K562 (cell line): ENCODE results near the gene MC1R. TPM values are rescaled to one million over a fixed set of nuclear protein-coding genes. Genes with fewer than 3 reads are reported as not detected.
"Not testable (repeated sequence)": the region's sequence is repeated elsewhere in the genome, so short reads cannot be mapped to it uniquely, and the experiment has no call there.

Experiments
- ATAC-seq: fragments of 200-7000 bp; cut with Tn5 transposase; 3 replicates; pipeline ENCODE4 v1.9.1; 2020; ENCODE audit warnings: moderate library complexity
- BruUV-seq: library from RNA; stranded (reverse); fragments of 400-500 nt; replicated peaks from 2 replicates; lab custom pipeline; 2021; lab: Mats Ljungman, UMichigan
- CTCF ChIA-PET: fragments of 300-600 bp; formaldehyde crosslinking; extraction: SDS; loops from one replicate; lab custom pipeline; 2021; ENCODE audit warnings: low intra/inter-chr PET ratio; lab: Yijun Ruan, JAX
- POLR2A ChIA-PET: fragments of 300-600, 350-650 bp; sonication (Branson Sonifier 250); formaldehyde crosslinking; extraction: SDS; loops from one replicate; lab custom pipeline; 2021; ENCODE audit warnings: antibody characterized with exemption, inconsistent platforms; lab: Yijun Ruan, JAX
- DNase-seq, 4 experiments: peaks; one replicate each; pipeline versions ENCODE4 v3.0.0 to v3.0.0-alpha.2; 2011 to 2018; ENCODE audit warnings: low spot score in 3 of 4, mixed read lengths in 3 of 4; ENCODE audit errors: extremely low read depth in 1 of 4
- FAIRE-seq: peaks from 2 replicates; lab custom pipeline; 2011; peaks lifted over from hg19 to GRCh38; lab: Jason Lieb, UNC
- H2AFZ ChIP-seq: 2 replicates; pipeline ENCODE4 v1.6.0; 2011; ENCODE audit warnings: low read depth, low read length, control low read depth, inconsistent platforms
- H3K27ac ChIP-seq: fragments of 200-600 bp; 3 replicates; pipeline ENCODE4 v1.8.0; 2011; ENCODE audit warnings: low read depth, mild to moderate bottlenecking, control low read depth, inconsistent platforms, low read length, moderate library complexity, mixed read lengths; ENCODE audit errors: extremely low read depth
- H3K27me3 ChIP-seq, 2 experiments: fragments of 300-600 bp in 1 of 2; 2 replicates in 1 of 2; 3 replicates in 1 of 2; pipeline versions ENCODE4 v1.6.0 to v1.8.0; 2011; ENCODE audit warnings: inconsistent platforms in 2 of 2, low read length in 2 of 2, mild to moderate bottlenecking in 1 of 2, mixed read lengths in 1 of 2, moderate library complexity in 1 of 2; ENCODE audit not compliant: control insufficient read depth in 2 of 2, insufficient read depth in 2 of 2
- H3K36me3 ChIP-seq: fragments of 300-600 bp; 3 replicates; pipeline ENCODE4 v1.8.0; 2011; ENCODE audit warnings: mild to moderate bottlenecking, low read length, inconsistent platforms; ENCODE audit not compliant: control insufficient read depth, insufficient read depth
- H3K4me1 ChIP-seq, 2 experiments: fragments of 200-600 bp in 1 of 2; replicated peaks in 1 of 2; 2 replicates in 1 of 2; 3 replicates in 1 of 2; pipeline versions ENCODE4 v1.5.1 to v1.8.0; 2011; ENCODE audit warnings: inconsistent platforms in 2 of 2, low read length in 2 of 2, mild to moderate bottlenecking in 1 of 2, mixed read lengths in 1 of 2, moderate library complexity in 1 of 2; ENCODE audit not compliant: control insufficient read depth in 2 of 2, insufficient read depth in 2 of 2
- H3K4me2 ChIP-seq: 2 replicates; pipeline ENCODE4 v1.6.1; 2011; ENCODE audit warnings: low read length, control low read depth, inconsistent platforms, mixed read lengths; ENCODE audit not compliant: insufficient read depth
- H3K4me3 ChIP-seq: fragments of 200-600 bp; sonication (generic), shearing (Covaris generic); 2 replicates; pipeline ENCODE4 v1.5.1; 2016; ENCODE audit warnings: control low read depth, inconsistent platforms
- H3K79me2 ChIP-seq: fragments of 200-600 bp; 3 replicates; pipeline ENCODE4 v1.8.0; 2011; ENCODE audit warnings: low read length, inconsistent platforms; ENCODE audit not compliant: control insufficient read depth, insufficient read depth
- H3K9ac ChIP-seq, 2 experiments: 2 replicates each; pipeline versions ENCODE4 v1.6.0 to v1.6.1; 2011; ENCODE audit warnings: low read depth in 2 of 2, low read length in 2 of 2, control low read depth in 1 of 2, inconsistent platforms in 1 of 2, mild to moderate bottlenecking in 1 of 2, mixed read lengths in 1 of 2; ENCODE audit not compliant: insufficient read depth in 1 of 2
- H3K9me1 ChIP-seq: one replicate; pipeline ENCODE4 v1.6.0; 2011; ENCODE audit warnings: inconsistent platforms, mild to moderate bottlenecking, low read length, moderate library complexity; ENCODE audit not compliant: control insufficient read depth, insufficient read depth
- H3K9me3 ChIP-seq: replicated peaks from 2 replicates; pipeline ENCODE4 v1.5.1; 2011; ENCODE audit warnings: low read depth, low read length, inconsistent platforms; ENCODE audit not compliant: control insufficient read depth, insufficient read depth
- H4K20me1 ChIP-seq: replicated peaks from 2 replicates; pipeline ENCODE4 v1.6.1; 2011; ENCODE audit warnings: low read length, inconsistent platforms, mixed read lengths; ENCODE audit not compliant: control insufficient read depth, insufficient read depth
- MCM5 ChIP-seq: fragments of 450-650 bp; IDR thresholded peaks from 2 replicates; pipeline ENCODE4 v1.6.1; 2016; ENCODE audit warnings: low read depth
- MED1 ChIP-seq: sonication (generic); formaldehyde crosslinking; IDR thresholded peaks from 2 replicates; pipeline ENCODE4 v1.8.1; 2023; ENCODE audit warnings: missing genetic modification reagents, borderline replicate concordance
- ZC3H8 ChIP-seq: fragments of 450-650 bp; IDR thresholded peaks from 2 replicates; pipeline ENCODE4 v1.6.1; 2017
- ZNF124 ChIP-seq: sonication (generic); formaldehyde crosslinking; IDR thresholded peaks from 2 replicates; pipeline ENCODE4 v1.8.1; 2022; ENCODE audit warnings: missing genetic modification reagents
- WGBS: fragments of 100-300 bp; shearing (Covaris generic); methylation state at CpG from one replicate; pipeline ENCODE4 v1.1.6; 2016; ENCODE audit warnings: low coverage, mixed read lengths; ENCODE audit not compliant: insufficient coverage; ENCODE audit errors: missing lambda C conversion rate; 5-methylcytosine and 5-hydroxymethylcytosine counted together
- in situ Hi-C: fragments of 300-500 bp; cut with MboI; formaldehyde crosslinking; loops from 4 replicates; pipeline ENCODE4 v1.15.0; 2018; ENCODE audit warnings: inconsistent platforms, mixed read lengths
- intact Hi-C: fragments of 100-400 bp; cut with micrococcal nuclease; formaldehyde crosslinking; loops from 2 replicates; pipeline ENCODE4 v1.14.2; 2022
- polyA plus RNA-seq, 8 experiments: library from polyadenylated mRNA; depleted of rRNA in 4 of 8; stranded (reverse) in 5 of 8; unstranded in 3 of 8; fragments of >200 nt; fragmentation: Nextera tagmentation in 2 of 8; fragmentation: Illumina TruSeq in 1 of 8; extraction: Ambion mirVana in 2 of 8; extraction: Trizol in 1 of 8; gene quantifications; 2 replicates each; pipeline versions ENCODE4 v1.2.1 to v1.2.3, GENCODE V29; 2011 to 2014; ENCODE audit warnings: inconsistent platforms in 1 of 8, missing spikeins in 1 of 8
- total RNA-seq, 7 experiments: library from RNA; depleted of rRNA in 6 of 7; stranded (reverse); fragments of >200 nt in 6 of 7; fragmentation: Illumina TruSeq in 2 of 7; extraction: Trizol in 2 of 7; gene quantifications; 2 replicates each; pipeline versions ENCODE4 v1.2.1 to v1.2.3, GENCODE V29; 2011 to 2021; ENCODE audit warnings: low replicate concordance in 1 of 7
- TF ChIP-seq, protein P1 (sequence below): fragments of 450-650 bp; IDR thresholded peaks from 2 replicates; pipeline ENCODE4 v1.6.1; 2017; ENCODE audit warnings: antibody characterized with exemption, mild to moderate bottlenecking
- TF ChIP-seq, protein P2 (sequence below): fragments of 250-450 bp; sonication (Bioruptor Pico); IDR thresholded peaks from 2 replicates; pipeline ENCODE4 v1.8.0; 2022; ENCODE audit warnings: inconsistent platforms
- TF ChIP-seq, protein P3 (sequence below): fragments of 200-800 bp; sonication (Bioruptor generic); IDR thresholded peaks from 2 replicates; pipeline ENCODE4 v1.6.1; 2017; ENCODE audit warnings: missing genetic modification characterization, missing compliant biosample characterization

MC1R gene
- total and polyA plus RNA-seq, 9 of the 15 experiments (the other 6 are each of a cell fraction or from before 2014, with no cell fraction given), result 0.14 to 5.3 (median 2.5) TPM; not detected in 1

DNA sequence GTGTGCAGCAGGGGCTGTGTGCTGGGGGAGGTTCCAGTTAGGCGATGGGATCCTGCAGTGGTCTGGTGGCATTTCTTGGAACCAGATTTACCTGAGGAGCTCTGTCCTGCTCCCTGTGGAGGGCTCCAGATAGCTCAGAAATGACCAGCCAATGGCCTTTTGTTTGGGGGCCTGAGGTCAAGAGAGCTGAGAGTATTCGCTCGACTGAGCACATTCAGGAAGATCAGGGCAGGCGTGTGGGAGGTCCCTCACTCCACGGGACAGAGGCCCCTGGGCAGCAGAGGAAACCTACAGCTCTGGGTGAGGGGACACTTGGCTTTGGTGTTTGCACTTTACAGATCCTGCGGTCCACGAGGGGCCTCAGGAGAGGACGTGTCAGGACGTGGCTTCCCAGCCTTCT lies 48.1 kb downstream of the MC1R start:
- Histone ChIP-seq H3K4me3 (no peak overlapping the region), H3K4me1 (peaks cover 14 to 39% of the 10 kb centered on the region in 2 experiments; a peak in 4 of 5 replicates), H3K4me2 (no peak overlapping the region), H3K9me3 (no peaks in the 10 kb centered on the region), H4K20me1 (peaks cover 12% of the 10 kb centered on the region; the same call in 1 of the 2 replicates), H3K27ac (no peak overlapping the region), H2AFZ (no peak overlapping the region), H3K9me1 (no peaks in the 10 kb centered on the region), H3K9ac (no peak overlapping the region), H3K27me3 (no peaks in the 10 kb centered on the region), H3K36me3 (peaks cover 36% of the 10 kb centered on the region; the same call in 2 of the 3 replicates), H3K79me2 (peaks cover 25% of the 10 kb centered on the region)
- in situ Hi-C loops, result no loop called here
- ATAC-seq (no peak), FAIRE-seq (no peak), DNase-seq (no peak)
- ChIA-PET POLR2A (interaction anchor here (0.6 to 2.5 kb wide), 3 partner anchors 11 to 128 kb away, joined by 3 to 11 read pairs (median 3); no protein-coding TSS in a partner anchor), CTCF (no interaction called here)
- intact Hi-C loops, result no loop called here
- no TSS peak for BruUV-seq
- 63% methylated on average over 9 of the region's 9 CpGs for WGBS
- TF ChIP-seq, protein P1, sequence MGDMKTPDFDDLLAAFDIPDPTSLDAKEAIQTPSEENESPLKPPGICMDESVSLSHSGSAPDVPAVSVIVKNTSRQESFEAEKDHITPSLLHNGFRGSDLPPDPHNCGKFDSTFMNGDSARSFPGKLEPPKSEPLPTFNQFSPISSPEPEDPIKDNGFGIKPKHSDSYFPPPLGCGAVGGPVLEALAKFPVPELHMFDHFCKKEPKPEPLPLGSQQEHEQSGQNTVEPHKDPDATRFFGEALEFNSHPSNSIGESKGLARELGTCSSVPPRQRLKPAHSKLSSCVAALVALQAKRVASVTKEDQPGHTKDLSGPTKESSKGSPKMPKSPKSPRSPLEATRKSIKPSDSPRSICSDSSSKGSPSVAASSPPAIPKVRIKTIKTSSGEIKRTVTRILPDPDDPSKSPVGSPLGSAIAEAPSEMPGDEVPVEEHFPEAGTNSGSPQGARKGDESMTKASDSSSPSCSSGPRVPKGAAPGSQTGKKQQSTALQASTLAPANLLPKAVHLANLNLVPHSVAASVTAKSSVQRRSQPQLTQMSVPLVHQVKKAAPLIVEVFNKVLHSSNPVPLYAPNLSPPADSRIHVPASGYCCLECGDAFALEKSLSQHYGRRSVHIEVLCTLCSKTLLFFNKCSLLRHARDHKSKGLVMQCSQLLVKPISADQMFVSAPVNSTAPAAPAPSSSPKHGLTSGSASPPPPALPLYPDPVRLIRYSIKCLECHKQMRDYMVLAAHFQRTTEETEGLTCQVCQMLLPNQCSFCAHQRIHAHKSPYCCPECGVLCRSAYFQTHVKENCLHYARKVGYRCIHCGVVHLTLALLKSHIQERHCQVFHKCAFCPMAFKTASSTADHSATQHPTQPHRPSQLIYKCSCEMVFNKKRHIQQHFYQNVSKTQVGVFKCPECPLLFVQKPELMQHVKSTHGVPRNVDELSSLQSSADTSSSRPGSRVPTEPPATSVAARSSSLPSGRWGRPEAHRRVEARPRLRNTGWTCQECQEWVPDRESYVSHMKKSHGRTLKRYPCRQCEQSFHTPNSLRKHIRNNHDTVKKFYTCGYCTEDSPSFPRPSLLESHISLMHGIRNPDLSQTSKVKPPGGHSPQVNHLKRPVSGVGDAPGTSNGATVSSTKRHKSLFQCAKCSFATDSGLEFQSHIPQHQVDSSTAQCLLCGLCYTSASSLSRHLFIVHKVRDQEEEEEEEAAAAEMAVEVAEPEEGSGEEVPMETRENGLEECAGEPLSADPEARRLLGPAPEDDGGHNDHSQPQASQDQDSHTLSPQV, result no peak
- TF ChIP-seq, protein P2, sequence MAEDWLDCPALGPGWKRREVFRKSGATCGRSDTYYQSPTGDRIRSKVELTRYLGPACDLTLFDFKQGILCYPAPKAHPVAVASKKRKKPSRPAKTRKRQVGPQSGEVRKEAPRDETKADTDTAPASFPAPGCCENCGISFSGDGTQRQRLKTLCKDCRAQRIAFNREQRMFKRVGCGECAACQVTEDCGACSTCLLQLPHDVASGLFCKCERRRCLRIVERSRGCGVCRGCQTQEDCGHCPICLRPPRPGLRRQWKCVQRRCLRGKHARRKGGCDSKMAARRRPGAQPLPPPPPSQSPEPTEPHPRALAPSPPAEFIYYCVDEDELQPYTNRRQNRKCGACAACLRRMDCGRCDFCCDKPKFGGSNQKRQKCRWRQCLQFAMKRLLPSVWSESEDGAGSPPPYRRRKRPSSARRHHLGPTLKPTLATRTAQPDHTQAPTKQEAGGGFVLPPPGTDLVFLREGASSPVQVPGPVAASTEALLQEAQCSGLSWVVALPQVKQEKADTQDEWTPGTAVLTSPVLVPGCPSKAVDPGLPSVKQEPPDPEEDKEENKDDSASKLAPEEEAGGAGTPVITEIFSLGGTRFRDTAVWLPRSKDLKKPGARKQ (CRISPR knock-in tag), result no peak
- TF ChIP-seq MCM5 (no peak), ZC3H8 (no peak), MED1 (no peak), ZNF124 (CRISPR knock-in tag) (no peak)
- TF ChIP-seq, protein P3, sequence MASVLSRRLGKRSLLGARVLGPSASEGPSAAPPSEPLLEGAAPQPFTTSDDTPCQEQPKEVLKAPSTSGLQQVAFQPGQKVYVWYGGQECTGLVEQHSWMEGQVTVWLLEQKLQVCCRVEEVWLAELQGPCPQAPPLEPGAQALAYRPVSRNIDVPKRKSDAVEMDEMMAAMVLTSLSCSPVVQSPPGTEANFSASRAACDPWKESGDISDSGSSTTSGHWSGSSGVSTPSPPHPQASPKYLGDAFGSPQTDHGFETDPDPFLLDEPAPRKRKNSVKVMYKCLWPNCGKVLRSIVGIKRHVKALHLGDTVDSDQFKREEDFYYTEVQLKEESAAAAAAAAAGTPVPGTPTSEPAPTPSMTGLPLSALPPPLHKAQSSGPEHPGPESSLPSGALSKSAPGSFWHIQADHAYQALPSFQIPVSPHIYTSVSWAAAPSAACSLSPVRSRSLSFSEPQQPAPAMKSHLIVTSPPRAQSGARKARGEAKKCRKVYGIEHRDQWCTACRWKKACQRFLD (CRISPR knock-in tag), result no peak

DNA sequence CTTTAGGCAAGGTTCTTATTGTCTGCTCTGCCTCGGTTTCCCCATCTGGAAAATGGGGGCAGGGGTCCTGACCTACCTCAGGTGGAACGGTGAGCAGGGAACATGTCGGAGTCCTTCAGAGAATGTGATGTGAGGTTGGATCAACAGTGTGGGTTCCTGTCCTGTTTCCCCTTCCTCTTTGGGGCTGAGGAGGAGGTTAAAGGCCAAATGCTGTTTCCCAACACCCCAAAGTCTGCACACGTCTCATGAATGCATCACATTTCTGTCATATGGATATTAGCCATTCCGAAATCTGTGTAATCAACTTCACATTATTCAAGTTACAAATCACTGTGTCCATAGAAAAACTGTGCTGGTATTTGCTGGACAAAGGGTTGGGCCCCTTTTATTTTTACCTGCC lies 48.8 kb downstream of the MC1R start:
- H3K27ac ChIP-seq, in situ Hi-C loops, BruUV-seq, H3K4me2 ChIP-seq, H3K9me1 ChIP-seq, CTCF ChIA-PET, DNase-seq, H3K9ac ChIP-seq, H3K9me3 ChIP-seq, FAIRE-seq, H3K27me3 ChIP-seq, H2AFZ ChIP-seq, H3K4me3 ChIP-seq, ATAC-seq, intact Hi-C loops: not testable (repeated sequence)
- Histone ChIP-seq H3K79me2 (peaks cover 31% of the 10 kb centered on the region), H3K4me1 (peaks cover 16 to 41% of the 10 kb centered on the region in 2 experiments; a peak in 4 of 5 replicates), H4K20me1 (peaks cover 12% of the 10 kb centered on the region; the same call in 1 of the 2 replicates), H3K36me3 (peaks cover 36% of the 10 kb centered on the region; the same call in 2 of the 3 replicates)
- POLR2A ChIA-PET, result interaction anchor here (0.8 kb wide), 1 partner anchor 10 kb away, joined by 3 read pairs; no protein-coding TSS in a partner anchor
- whole genome bisulfite sequencing, result 79% methylated on average over 5 of the region's 5 CpGs
